ENCODE results near the gene UCKL1.

UCKL1 gene

GRCh38 chr20:63958964-63959698 lies 2.9 kb upstream of the UCKL1 start:
- no peak for DNase-seq

DNA sequence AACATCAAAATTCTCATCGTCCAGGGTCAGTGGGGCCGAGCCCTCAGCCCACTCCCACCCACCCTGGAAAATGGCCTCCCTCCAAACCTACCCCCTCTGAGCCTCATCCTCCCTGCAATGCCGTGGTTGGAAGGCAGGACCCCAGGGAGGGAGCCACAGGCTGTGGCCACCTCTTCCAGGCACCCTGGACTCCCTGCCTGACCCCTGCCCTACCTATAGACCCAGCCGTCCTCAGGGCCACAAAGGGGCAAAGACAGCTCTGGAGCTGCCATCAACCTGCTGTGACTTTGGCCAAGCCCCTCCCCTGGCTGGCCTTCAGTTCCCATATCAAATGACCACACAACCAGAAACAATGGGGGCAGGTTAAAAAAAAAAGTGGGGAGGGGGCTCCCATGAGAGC lies 2.3 kb upstream of the UCKL1 start:
- DNase-seq = no peak

DNA sequence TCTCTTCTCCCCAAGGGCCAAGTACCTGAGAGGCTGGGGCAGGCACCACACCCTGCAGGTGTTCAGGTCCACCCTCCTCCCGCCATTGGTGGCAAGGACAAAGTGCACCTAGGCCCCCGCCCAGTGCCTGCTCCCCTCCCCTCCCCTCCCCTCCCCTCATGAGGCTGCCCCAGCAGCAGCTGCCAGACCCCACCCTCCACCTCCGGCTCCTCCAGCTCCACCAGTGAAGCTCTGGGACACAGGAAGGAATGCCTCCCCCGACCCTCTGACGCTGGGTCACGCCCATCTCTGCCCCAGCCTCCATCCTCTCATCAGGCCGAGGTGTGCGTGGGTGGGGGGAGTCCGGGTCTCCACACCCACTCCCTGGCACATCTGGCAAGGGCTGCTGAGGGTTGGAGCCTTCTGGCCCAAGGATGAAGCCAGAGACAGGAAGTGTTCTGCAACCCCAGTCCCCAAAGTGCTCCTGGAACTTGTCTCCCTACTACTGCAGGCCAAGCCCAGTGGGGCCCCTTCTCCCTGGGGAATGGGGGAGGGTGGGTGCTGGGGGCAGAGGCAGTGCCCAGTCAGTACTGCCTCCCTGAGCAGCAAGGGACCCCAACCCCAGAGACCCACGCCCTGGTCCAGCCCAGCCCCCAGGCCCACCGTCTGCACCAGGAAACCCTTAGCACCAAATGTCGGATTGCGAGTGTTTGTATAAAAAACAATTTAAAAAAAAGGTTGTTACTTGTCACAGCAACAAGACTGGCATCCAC lies 1.6 kb upstream of the UCKL1 start:
- DNase-seq = peak; percentile 82

GRCh38 chr20:63957004-63957689 lies 931 bp upstream of the UCKL1 start:
- peak; percentile 82 for DNase-seq

GRCh38 chr20:63956664-63957003 lies 418 bp upstream of the UCKL1 start:
- DNase-seq = no peak

DNA sequence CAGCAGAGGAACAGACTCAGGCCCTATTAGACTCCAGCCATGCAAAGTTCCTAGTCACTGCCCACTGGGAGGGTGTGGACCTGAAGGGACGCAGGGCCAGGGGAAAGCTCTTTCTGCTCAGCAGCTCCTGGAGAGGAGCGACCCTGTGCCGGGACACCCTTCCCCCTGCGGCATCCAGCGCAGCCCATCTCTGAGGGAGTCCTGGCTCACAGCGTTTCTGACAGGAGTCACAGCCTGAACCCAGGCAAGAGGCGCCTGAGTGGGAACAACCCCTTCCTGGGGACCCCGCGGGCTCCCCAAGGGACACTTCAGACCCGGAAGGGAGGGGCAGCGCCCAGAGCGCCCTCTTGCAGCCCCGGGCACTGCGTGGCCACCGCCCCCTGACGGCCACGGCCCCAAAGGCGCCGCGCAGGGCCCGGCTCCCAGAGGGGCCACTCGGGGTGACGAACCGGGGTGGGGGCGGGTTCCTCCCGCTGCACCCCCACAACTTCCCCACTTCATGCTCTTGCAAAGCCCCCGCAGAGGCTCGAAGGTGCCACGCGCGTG lies 862 bp downstream of the UCKL1 start:
- no peak for DNase-seq

- no peak for DNase-seq
These were observed 2.3 kb downstream of the UCKL1 start for GRCh38 chr20:63953764-63954429.

DNA sequence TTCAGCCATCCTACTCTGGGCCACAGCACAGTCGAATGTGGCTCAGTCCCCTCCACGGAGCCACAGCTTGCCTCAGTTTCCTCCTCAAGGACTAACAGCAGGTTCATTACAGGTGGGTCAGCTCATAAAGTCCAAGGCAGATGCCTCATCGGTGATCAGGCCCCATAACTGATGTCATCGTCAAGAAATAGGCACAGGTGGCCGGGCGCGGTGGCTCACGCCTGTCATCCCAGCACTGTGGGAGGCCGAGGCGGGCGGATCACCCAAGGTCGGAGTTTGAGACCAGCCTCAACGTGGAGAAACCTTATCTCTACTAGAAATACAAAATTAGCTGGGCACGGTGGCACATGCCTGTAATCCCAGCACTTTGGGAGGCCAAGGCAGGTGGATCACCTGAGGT lies 3.4 kb downstream of the UCKL1 start:
- DNase-seq = no peak

- no peak for DNase-seq
These were observed 4.0 kb downstream of the UCKL1 start for GRCh38 chr20:63952210-63952535.

- DNase-seq = no peak
These were observed 4.6 kb downstream of the UCKL1 start for GRCh38 chr20:63951398-63952209.

DNA sequence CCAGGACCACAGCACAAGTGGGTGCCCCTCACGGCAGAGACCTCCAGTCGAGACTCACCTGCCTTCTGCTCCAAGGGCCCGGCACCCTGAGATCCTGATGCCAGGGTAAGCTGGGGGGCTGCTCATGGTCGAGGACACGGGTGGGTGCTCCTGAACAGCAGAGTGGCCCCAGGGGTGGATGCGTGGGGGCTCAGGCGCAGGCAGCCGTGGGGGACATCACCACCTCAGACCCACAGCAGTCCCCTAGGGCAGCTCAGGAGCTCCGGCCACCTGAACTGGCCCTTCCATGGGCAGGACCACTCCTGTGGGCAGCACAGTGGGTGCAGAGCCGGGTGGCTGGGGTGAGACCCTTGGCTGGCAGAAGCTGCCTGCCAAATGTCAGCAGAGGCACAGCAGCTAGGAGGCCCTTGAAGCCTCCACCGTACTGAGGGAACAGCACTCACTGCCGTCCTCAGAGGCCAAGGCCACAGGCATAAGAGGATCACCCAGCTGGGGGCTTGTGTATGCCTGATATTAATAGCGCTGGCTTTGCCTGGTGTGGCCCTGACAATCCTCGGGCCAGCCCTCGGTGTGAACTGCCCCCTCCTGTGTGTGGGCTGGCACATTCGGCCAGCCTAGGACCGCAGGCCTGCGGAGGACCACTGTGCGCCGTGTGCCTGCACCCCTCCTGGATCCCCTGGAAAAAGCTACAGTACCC lies 5.4 kb downstream of the UCKL1 start:
- no peak for DNase-seq

GRCh38 chr20:63947638-63948456 lies 8.4 kb downstream of the UCKL1 start:
- no peak for DNase-seq

GRCh38 chr20:63946986-63947637 lies 9.1 kb downstream of the UCKL1 start:
- no peak for DNase-seq

DNA sequence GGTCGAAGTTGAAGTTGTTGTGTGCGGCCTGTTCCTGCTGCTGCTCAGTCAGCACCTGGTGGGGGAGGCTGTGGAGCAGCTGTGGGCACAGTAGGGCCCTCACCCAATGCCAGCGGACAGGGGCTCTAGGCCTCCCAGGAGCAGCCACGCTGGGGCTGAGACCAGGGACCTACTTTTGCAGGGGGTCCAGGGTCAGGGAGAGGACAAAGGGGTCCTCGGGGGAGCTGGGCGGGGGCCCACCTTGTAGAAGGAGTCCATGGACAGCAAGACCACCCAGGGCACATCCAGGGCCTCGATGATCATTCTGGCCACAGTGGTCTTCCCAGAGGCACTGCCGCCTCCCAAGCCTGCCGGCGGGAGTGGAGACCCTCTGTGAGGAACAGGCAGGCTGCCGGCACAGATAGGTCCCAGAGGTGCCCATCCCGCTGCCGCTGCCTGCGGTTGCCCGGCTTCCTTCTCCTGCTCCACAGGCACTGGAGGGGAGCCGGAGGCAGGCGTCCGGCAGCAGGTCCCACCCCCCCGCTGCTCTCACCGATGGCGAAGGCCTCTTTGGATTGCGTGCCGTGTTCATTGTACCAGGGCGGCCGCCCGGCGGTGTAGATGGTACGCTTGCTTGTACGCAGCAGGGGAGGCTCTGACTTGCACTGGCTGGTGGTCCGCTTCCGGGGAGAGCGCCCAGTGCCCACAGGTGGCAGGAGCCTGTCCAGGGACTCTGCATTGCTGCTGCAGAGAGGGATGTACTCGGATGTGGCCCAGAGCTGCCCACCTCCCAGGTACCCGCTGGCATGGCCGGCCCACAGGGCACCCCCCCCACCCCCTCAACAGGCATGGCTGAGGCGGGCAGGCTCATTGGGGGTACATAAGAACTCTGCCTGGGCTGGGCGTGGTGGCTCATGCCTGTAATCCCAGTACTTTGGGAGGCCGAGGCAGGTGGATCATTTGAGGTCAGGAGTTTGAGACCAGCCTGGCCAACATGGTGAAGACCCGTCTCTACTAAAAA lies 10.0 kb downstream of the UCKL1 start:
- DNase-seq = no peak

GRCh38 chr20:63945031-63945658 lies 11.1 kb downstream of the UCKL1 start:
- no peak for DNase-seq

DNA sequence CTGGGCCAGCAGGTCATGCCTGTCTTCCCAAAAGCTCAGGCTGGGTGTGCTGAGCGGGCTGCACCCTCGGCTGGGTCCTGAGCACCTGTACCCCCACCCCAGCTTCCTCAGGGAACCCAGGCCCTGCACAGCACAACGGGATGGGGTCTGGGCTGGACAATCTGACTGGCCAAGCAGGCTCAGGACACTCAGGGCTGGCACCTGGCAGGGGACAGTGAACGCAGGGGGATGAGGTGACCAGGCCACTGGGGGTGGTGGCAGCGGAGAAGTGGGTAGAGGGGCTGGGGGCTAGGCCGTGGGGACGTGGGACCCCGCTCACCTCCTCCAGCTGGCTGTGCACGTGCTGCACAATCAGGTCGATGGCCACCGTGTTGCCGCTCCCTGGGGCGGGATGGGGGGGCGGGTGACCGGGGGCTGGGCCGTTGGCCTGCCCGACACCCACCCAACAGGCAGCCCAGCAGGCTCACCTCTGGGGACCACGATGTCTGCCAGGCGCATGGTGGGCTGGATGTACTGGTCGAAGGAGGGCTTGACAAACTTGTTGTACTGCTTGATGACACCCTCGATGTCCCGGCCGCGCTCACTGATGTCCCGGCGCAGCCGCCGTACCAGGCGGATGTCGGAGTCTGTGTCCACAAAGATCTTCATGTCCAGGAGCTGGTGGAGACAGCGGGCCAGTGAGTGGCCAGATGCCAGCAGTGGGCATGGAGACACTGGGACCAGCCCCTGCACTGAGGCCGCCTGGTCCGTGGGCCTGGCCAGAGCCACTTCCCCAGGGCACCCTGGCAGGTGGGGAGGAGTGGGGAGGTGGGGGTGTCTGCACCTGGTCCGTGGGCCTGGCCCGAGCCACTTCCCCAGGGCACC lies 11.9 kb downstream of the UCKL1 start:
- no peak for DNase-seq

GRCh38 chr20:63943808-63944077 lies 12.5 kb downstream of the UCKL1 start:
- DNase-seq = no peak
